Adrenal gland (tissue), 5 donors: ENCODE measurements around the gene SLC8B1.

Experiments
- CTCF ChIP-seq, 6 experiments: fragments of 450-650 bp in 4 of 6; fragments of 200-600 bp in 2 of 6; sonication (generic) in 1 of 6; IDR thresholded peaks; 1 replicate in 5 of 6; 2 replicates in 1 of 6; pipeline versions ENCODE4 v1.5.1 to v1.8.0; 2016 to 2021; ENCODE audit warnings: antibody characterized with exemption in 6 of 6, mild to moderate bottlenecking in 2 of 6, moderate library complexity in 1 of 6
- POLR2A ChIP-seq, 2 donors: fragments of 450-650 bp; IDR thresholded peaks; one replicate each; pipeline ENCODE4 v1.6.1; 2017; ENCODE audit warnings: antibody characterized with exemption in 2 of 2, mild to moderate bottlenecking in 2 of 2, moderate library complexity in 1 of 2
- donor health status: DM: no; HTN: no; CAD: no.

GRCh38 chr12:113314121-113314529 lies 20.8 kb downstream of the SLC8B1 start:
- no peak for TF ChIP-seq CTCF (IDR thresholded peaks at IDR 0.05)
- TF ChIP-seq POLR2A (IDR thresholded peaks at IDR 0.05): no peak
